T-helper 2 cell treated with Interferon-gamma antibody and Interleukin-4, amounts not matched to agents 100 ng/mL and 5 ng/mL, for 36 hours (primary cell): Measurements from ENCODE around the gene DDIT4. TPM values are rescaled to one million over a fixed set of nuclear protein-coding genes. Genes with fewer than 3 reads are reported as not detected.
"Not testable (repeated sequence)": the region's sequence is repeated elsewhere in the genome, so short reads cannot be mapped to it uniquely, and the experiment has no call there.

Source experiments
- intact Hi-C: fragments of 100-400 bp; cut with micrococcal nuclease; formaldehyde crosslinking; loops from one replicate; pipeline ENCODE4 v1.15.1; 2023
- total RNA-seq: library from RNA; stranded (reverse); gene quantifications from 2 replicates; pipeline ENCODE4 v1.2.3, GENCODE V29; 2022

DDIT4 gene
- total RNA-seq, 1 donor from 2014 or later = 155 TPM

GRCh38 chr10:72248468-72249151, 25.1 kb upstream of the DDIT4 start:
- intact Hi-C loops = loop anchor here (1.0 kb wide), 5 partner anchors 13 to 87 kb away; partner anchors contain the start of gene DDIT4

GRCh38 chr10:72249176-72249862, 24.4 kb upstream of the DDIT4 start:
- intact Hi-C loops = not testable (repeated sequence)

- intact Hi-C loops = no loop called here
Observed at GRCh38 chr10:72250666-72251065, 23.1 kb upstream of the DDIT4 start.

GRCh38 chr10:72251635-72252034, 22.1 kb upstream of the DDIT4 start:
- intact Hi-C loops = no loop called here

- intact Hi-C loops = no loop called here
Observed at GRCh38 chr10:72252972-72253371, 20.8 kb upstream of the DDIT4 start.

GRCh38 chr10:72253578-72253977, 20.1 kb upstream of the DDIT4 start:
- intact Hi-C loops = no loop called here

- intact Hi-C loops = no loop called here
Observed at GRCh38 chr10:72254813-72255568, 18.7 kb upstream of the DDIT4 start.

GRCh38 chr10:72255977-72256729, 17.6 kb upstream of the DDIT4 start:
- intact Hi-C loops = no loop called here

GRCh38 chr10:72257051-72257892, 16.5 kb upstream of the DDIT4 start:
- intact Hi-C loops = no loop called here

- intact Hi-C loops = no loop called here
Observed at GRCh38 chr10:72258617-72259016, 15.1 kb upstream of the DDIT4 start.

- intact Hi-C loops = loop anchor here (1.0 to 5.0 kb wide), 2 partner anchors 38 to 152 kb away; no protein-coding TSS in a partner anchor
Observed at GRCh38 chr10:72259491-72260238, 14.1 kb upstream of the DDIT4 start.

- intact Hi-C loops = loop anchor here (1.0 to 5.0 kb wide), 2 partner anchors 37 to 153 kb away; no protein-coding TSS in a partner anchor
Observed at GRCh38 chr10:72260239-72260975, 13.3 kb upstream of the DDIT4 start.

GRCh38 chr10:72260976-72261783, 12.5 kb upstream of the DDIT4 start:
- intact Hi-C loops = loop anchor here (1.0 to 5.0 kb wide), 6 partner anchors 12 to 154 kb away; partner anchors contain the start of genes ANAPC16, ASCC1 and DDIT4

GRCh38 chr10:72261784-72262404, 11.8 kb upstream of the DDIT4 start:
- intact Hi-C loops = loop anchor here (1.0 to 5.0 kb wide), 5 partner anchors 11 to 155 kb away; partner anchors contain the start of genes ANAPC16, ASCC1 and DDIT4

GRCh38 chr10:72263613-72264241, 10.0 kb upstream of the DDIT4 start:
- intact Hi-C loops = loop anchor here (5.0 kb wide), 1 partner anchor 156 kb away; no protein-coding TSS in a partner anchor

- intact Hi-C loops = loop anchor here (5.0 kb wide), 1 partner anchor 157 kb away; no protein-coding TSS in a partner anchor
Observed at GRCh38 chr10:72264536-72264935, 9.2 kb upstream of the DDIT4 start.

- intact Hi-C loops = no loop called here
Observed at GRCh38 chr10:72265508-72265907, 8.2 kb upstream of the DDIT4 start.
